SK-N-SH (cell line): ENCODE measurements around the gene IL3.

Experiments
- GABPA ChIP-seq: IDR thresholded peaks from 2 replicates; pipeline ENCODE4 v1.4.0; 2012; ENCODE audit warnings: low read depth, mild to moderate bottlenecking
- POLR2AphosphoS5 ChIP-seq: IDR thresholded peaks from 2 replicates; pipeline ENCODE4 v1.6.1; 2012; ENCODE audit warnings: low read depth, low read length
- RAD21 ChIP-seq: IDR thresholded peaks from 2 replicates; pipeline ENCODE4 v1.6.1; 2012; ENCODE audit warnings: mild to moderate bottlenecking, low read length
- TAF1 ChIP-seq: IDR thresholded peaks from 2 replicates; pipeline ENCODE4 v1.6.1; 2012; ENCODE audit warnings: low read depth, mild to moderate bottlenecking, low read length, moderate library complexity, borderline replicate concordance
- YY1 ChIP-seq: IDR thresholded peaks from 2 replicates; pipeline ENCODE4 v1.4.0; 2012; ENCODE audit warnings: low read depth, mild to moderate bottlenecking
- TF ChIP-seq, protein P1 (sequence below): fragments of 200-600 bp; sonication (generic); IDR thresholded peaks from 2 replicates; pipeline ENCODE4 v1.6.1; 2017; ENCODE audit warnings: antibody characterized with exemption, mild to moderate bottlenecking, moderate library complexity

DNA sequence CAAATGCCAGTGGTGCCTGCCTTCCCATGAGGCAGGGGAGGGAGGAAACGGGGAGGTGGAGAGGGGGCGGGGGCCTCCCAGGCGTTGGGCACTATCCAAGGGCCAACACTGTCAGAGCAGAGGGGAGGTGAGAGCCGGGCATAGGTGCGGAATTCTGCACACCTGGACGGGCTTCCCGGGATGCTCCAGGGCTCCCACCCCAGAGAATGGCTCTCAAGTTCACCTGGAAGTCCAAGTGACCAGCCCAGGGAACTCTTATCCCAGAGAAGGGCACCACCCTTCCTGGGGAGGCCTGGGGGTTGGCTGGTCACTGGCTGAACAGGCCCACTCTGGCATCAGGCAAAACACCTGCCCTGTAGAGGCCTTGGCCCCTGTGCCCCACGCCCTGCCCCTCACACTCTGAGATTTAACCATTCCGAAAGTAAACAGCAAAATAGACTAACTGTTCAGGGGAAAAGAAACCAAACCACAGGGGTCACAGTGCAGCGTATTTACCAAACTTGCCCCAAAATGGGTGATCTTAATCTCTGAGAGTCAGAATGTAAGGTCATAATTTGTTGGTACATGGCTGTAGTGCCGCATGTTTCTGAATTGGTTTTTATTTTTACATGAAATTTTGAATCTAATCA, 15.9 kb downstream of the IL3 start:
- TF ChIP-seq, protein P1, sequence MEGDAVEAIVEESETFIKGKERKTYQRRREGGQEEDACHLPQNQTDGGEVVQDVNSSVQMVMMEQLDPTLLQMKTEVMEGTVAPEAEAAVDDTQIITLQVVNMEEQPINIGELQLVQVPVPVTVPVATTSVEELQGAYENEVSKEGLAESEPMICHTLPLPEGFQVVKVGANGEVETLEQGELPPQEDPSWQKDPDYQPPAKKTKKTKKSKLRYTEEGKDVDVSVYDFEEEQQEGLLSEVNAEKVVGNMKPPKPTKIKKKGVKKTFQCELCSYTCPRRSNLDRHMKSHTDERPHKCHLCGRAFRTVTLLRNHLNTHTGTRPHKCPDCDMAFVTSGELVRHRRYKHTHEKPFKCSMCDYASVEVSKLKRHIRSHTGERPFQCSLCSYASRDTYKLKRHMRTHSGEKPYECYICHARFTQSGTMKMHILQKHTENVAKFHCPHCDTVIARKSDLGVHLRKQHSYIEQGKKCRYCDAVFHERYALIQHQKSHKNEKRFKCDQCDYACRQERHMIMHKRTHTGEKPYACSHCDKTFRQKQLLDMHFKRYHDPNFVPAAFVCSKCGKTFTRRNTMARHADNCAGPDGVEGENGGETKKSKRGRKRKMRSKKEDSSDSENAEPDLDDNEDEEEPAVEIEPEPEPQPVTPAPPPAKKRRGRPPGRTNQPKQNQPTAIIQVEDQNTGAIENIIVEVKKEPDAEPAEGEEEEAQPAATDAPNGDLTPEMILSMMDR = no peak
- no peak for TF ChIP-seq TAF1
- TF ChIP-seq RAD21 = no peak
- TF ChIP-seq POLR2AphosphoS5 = no peak
- no peak for TF ChIP-seq GABPA
- no peak for TF ChIP-seq YY1
